Activated naive CD4-positive, alpha-beta T cell treated with anti-CD3 and anti-CD28 coated beads, Interleukin-2, amount 50 U/mL, for 16 hours (primary cell): ENCODE results near the gene ZFYVE1.

Source experiments
- DNase-seq: peaks from one replicate; pipeline ENCODE4 v3.0.0-alpha.2; 2020

Gene ZFYVE1

DNA sequence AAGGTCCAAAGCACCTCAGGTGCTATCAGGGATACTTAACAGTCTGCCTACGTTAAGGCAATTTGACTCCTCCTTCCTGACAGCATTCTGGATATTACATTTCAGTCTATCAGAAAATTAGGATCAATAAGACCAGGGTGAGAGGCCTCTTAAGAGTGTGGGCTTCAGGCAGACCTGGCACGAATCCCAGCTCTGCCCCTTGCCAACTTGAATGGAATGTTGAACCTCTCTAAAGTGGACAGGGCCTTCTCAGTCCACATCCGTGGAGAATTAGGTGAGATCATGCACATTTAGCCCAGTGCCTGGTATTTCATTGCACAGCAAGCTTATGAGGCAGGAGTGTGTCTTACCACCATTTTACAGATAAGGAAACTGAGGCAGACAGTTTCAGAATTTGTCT, 74.7 kb downstream of the ZFYVE1 start:
- no peak for DNase-seq

DNA sequence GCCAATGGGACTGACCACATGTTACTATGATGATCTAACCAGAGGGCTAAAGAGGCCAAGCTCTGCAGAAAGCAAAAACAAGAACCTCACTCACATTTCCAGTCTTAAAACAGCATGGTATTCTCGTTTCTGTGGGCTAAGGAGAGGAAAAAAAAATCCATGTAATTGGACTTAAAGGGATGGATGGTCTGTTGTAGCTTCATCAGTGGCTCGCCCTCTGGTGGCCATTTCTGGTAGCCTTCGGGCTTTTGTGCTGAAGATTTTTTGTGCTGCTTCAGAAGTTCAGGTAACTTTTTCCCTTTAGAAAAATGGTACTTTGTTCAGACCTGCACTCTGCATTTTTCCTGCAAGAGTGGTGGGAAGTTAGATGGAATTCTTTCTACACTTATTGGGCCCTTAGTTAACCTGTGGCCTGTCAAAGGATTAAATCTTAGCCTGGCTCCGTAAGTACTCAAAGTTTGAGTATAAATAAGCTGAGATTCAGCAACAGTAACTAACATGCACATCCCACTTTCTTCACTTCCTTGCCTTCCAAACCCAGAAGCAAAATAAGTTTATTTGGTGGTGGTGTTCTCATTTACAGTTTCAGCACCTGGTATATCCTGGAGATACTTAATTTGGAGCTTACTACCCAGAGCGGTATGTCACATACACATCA, 78.3 kb downstream of the ZFYVE1 start:
- DNase-seq, result peak; percentile 68

DNA sequence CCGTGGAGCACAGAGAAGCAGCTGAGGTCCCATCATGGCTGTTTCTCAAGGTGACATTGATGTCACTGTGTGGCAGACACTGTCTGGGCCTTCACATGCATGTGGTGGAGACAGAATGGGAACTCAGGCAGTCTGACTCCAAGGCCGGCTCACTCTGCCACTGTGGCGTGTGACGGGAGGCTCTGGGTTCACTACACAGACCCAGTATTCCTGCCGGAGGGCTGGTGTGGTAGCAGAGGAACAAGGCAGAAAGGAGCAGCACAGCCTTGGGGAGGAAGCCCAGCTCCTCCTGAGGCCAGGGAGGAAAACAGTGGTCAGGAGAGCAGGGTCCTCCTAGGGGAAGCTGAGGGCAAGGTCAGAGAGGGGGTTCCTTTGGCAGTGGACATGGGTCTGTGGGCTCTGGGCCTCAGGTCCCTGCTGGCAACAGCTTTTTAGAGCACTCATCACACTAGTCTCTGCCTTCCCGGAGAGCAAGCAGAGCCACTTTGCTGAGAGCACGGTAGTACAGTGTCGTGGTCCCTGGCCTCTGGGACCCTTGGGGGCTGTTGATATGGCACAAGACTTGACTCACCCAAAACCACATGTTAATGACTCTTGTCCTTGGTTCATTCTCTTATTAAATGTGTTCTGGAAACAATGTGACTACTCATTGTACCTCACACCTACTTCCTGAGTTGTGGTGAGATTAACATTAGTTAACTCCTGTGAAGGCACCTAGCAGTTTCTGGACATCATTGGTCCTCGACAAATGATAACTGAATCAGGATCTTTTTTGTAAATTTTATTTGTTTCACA, 79.3 kb downstream of the ZFYVE1 start:
- DNase-seq, result no peak

DNA sequence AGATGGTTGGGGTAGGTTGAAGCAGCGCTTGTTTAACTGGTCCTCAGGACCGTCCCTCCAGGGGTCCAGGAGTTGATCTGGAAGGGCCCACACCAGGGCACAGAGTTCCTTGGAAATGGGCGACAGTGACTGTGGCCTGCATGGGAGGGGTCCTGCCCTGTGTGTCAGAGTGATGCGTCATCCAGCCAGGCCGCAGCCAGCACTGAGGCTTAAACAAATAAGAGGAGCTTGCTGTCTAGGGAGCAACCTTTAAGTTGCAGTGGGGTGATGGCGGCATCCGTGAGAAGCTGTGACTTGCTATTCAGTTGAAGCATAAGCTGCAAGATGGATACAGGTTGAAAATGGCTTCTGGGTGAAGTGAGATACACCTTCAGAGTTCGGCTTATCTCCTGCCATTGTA, 80.4 kb downstream of the ZFYVE1 start:
- no peak for DNase-seq

DNA sequence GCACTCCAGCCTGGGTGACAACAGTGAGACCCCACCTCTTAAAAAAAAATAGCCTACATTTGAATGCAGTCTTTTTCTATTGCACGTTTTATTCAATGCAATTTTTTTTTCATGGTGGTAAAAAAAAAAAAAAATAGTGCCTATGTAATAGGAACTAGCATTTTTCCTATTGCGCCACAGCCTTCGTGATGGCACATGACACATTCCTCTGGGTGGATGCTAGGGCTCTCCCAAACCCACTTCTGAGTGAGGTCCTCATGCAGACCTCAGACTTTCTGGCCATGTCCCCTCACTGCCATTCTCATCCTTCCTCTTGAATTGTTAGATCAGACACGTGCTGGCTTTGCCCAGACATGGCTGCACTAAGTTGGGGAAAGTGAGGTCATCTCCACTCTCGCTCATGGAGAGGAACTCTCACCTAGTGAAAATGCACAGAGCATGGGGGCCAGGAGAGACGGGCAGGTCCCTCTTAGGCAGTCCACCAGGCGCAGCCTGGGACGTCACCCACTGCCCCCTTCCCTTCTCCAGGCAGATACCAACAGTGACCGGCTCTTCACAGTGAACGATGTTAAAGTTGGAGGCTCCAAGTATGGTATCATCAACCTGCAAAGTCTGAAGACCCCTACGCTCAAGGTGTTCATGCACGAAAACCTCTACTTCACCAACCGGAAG, 81.4 kb downstream of the ZFYVE1 start:
- DNase-seq, result no peak

DNA sequence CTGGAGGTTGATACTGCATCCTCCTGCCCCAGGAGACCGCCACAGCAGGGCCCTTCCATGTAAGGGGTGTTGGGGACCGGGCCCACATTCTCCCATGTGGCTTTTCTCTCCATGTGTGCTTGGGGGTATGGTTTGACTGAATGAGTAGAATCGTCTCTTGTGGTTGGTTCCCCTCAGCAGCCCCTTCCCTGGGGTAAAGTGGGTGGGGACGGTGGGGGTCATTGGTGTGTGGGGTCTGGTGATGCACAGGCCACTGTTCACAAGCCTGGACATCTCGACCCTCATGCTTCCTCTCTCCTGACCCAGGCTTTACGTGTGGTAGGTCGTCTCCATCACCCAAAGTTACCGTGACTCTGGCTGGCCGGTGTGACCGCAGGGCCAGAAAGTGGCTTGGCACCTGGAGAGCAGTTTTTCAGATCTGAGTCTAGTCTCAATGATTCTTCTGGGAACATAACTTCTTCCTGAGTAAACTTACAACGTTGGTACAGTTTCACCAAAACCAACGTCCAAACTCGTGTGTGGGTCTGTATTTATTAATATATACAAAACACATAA, 83.0 kb downstream of the ZFYVE1 start:
- DNase-seq, result no peak

DNA sequence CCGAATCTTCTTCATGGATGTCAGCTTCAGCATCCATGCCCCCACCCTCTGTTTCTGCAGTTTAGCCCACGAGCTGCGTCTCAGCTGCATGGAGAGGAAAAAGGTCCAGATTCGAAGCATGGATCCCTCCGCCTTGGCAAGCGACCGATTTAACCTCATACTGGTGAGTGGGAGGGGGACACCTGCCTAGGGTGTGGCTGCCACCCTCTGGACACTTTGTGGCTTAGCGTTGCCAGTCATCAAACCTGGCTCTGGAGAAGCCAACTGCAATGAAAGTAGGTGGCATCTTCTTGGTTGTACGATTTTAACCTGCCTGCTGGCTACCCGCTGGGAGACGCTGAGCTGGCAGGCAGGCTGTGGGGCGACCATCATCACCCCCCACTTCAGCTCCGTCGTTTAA, 84.0 kb downstream of the ZFYVE1 start:
- DNase-seq, result no peak

DNA sequence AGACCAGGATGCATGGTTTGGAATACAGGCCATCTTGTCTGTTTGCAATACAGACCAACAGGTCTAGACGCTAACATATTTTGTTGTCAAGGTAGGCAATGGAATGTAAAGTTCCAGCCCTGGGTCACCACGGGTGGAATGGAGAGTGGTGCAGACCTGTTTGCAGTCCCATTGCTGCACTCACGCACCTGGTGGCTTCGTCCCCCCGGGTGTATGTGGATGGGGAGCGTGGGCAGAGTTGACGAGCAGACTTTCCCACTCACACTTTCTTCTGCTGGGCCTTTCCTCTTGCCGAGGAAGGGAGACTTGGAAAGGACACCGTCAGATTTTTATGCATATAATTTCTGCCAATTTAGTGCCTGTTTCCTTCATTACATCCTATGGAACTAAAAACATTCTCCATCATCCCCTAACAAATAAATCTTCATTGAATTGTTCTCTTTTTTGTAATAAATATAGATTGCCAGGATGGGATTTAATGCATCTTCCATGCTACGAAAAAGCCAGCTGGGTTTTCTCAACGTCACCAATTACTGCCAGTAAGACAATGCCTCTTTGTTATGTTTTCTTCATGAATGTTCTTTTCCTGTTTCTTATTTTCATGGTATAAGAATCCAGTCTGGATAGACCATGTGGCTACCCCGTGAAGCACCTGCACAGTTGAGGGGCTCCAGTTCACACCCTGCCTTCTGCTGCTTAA, 85.5 kb downstream of the ZFYVE1 start:
- DNase-seq, result no peak

DNA sequence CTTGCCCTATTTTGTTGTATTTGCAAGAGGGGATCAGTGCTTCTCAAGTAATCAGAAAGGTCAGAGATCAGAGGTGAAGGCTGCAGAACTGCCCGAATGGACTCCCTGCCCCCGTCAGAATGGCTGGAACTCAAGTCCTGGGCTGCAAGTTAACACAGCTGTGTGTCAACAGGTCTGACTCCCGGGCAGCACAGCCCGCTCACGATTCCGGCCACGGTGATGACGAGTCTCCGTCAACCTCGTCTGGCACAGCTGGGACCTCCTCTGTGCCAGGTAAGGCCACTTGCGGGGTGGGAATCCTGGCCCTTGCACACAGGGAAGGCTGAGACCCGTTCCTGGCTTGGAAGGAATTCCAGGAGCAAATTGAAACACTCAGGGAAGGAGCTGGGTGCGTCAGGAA, 87.3 kb downstream of the ZFYVE1 start:
- DNase-seq, result no peak

DNA sequence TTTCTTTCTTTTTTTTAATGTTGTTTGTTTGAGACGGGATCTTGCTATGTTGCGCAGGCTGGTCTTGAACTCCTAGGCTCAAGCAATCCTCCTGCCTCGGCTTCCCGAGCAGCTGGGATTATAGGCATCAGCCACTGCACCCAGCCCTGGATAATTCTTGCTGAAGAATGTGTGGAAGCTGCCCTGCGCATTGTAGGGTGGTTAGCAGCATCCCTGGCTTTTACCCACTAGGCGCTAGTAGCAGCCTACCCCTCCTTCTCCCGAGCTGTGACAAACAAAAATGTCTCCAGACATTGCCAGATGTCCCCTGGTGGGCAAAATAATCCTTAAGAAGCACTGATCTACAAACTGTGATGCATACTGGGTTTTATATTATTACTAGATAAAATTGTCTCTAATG, 94.0 kb downstream of the ZFYVE1 start:
- DNase-seq, result no peak

DNA sequence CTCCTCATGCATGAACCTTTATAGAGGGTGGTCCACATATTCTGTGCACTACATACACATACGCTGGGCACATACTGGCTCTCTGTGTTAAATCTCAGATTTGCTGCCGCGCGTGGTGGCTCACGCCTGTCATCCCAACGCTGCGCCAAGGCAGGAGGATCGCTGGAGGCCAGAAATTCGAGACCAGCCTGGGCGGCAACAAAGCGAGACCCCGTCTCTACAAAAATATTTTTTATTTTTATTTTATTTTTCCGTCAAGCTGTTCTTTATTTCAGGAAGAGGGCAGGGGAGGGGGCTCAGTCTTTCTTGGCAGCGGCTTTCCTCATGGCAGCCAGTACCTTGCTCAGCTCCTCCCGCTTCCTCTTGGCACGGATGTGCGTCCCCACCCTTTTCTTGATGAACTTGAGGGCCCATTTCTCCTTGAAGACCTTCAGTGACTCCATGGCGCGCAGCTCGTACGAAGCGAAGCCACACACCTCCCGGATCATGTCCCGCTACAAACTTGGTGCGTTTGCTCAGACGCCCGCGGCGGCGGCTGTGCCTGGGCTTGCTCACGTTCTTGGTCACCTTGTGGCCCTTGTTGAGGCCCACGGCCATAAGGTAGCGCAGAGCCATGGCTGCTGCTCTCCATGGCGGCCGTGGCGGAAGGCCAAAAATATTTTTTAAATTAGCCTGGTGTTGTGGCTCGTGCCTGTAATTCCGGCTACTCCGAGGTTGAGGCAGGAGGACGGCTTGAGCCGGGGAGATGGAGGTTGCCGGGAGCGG, 97.4 kb downstream of the ZFYVE1 start:
- DNase-seq, result no peak

DNA sequence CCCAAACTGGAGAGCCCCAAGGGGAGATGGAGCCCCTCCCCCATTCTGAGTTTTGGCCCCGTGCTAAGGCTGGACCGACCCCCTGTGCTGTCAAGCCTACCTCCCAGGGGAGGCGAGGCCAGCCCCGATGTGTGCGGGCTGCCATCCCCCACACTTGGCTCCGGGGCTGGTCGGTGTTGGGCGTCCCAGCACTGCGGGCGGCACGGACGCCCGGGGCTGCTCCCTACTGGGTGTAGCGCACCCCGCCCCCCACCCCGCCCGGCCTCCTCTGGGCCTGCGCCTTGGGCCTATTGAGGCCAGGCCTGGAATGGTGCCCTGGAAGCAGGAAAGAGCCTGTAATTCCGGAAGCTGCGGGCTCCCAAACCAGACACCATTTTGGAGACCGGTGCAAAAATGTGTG, 98.0 kb downstream of the ZFYVE1 start:
- DNase-seq, result no peak

DNA sequence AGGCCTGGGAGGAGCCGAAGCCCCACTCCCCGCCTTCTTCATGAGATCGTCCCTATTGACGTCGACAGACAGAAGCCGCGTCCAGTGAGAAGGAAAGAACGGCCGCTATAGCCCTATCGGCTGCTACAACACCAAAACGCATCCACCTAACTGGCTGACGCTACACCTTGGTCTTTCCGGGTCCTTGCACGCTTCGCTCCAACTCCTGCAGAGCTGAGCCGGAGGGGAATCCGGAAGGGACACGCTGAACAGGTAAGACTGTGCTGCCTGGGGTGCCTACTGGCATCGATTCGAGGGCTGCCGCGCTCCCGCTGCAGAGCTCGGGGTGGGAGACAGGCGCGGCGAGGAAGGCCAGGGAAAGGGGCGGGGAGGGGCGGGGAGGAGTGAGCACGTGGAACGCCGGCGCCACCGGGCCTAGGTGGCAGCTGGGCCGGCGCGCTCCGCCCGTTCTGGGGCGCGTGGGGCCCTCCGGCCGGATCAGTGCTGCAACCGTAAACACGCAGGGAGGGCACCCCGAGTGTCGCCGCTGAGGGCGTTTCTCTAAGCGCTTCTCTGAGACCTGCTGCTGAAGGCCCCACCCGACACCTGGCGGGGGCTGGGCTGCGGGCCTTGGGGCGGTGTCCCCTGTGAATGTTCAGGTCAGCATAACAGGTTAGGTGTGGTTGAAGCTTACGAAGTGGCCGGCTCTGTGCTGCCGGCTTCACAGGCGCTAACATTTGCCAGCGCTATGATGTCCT, 100.4 kb downstream of the ZFYVE1 start, which contains the start of gene DCAF4:
DCAF4 (plus strand) TSS at position 173 of the 737 bp plus-strand sequence. CDS start 11,515 bp downstream, outside the sequence.
- DNase-seq, result peak; percentile 96

DNA sequence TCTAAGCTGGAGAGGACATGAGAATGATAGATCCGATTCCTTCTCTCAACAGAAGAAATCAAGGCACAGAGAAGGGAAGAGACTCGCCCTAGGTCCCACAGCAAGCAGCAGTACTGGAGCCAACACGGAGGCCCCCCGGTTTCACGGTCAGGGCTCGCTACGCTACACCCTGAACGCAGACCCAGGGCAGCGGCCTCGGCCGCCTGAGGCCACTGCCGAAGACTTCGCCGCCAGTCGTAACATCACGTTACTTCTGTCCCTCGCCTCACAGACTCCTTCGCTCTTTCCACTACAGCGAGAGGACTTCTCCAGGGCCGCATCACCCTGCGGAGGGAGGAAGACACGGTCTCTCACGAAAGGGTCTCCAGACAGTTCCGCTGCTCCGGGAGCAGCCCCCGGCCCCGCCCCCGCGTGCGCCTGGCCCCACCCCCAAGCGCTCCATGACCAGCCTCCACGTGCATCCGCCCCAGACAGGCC, 101.1 kb downstream of the ZFYVE1 start:
- no peak for DNase-seq

DNA sequence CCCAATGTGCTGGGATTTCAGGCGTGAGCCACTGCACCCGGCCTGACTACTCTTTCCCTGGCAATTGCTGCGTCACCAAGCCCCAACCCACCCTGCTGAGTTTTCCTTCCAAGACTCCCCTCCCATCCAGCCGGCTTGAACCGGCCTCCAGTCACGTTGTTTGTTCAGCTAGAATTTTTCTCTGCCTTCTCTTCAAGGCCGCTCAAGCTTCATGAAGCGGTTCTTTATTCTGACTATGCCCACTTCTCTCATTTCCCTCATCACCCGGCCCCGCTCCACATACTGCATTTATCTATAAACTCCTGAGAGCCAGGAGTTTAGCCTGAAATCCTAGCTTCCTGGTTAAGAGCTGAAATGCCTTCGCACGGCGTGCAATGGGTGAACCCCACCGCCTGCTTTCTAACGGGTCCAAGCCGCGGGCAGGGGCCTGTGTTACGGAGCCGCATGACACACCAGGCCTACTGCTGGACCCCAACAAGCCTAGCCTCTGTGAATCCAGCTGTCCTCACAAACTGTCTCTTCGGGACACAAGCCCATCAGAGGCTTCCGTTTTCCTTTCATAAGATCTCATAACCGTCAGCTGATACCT, 101.6 kb downstream of the ZFYVE1 start:
- no peak for DNase-seq

DNA sequence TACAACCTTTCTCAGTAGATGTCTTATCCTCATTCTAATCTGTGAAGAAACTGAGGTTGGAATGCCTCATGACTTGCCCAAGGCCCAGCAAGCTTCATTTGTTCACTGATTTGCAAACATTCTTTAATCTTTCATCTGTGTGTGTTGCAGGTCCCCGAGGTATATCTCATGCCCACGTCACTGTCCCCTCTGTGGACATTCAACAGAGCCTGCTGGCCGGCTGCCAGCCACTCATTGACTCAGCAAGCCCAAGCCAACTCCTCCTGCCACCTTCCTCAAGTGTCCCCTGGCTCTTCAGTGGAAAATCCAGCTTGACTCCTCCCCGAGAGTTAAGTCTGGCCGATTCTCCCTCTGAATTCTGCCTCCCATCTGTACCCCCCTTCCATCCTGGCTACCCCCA, 102.6 kb downstream of the ZFYVE1 start:
- no peak for DNase-seq

DNA sequence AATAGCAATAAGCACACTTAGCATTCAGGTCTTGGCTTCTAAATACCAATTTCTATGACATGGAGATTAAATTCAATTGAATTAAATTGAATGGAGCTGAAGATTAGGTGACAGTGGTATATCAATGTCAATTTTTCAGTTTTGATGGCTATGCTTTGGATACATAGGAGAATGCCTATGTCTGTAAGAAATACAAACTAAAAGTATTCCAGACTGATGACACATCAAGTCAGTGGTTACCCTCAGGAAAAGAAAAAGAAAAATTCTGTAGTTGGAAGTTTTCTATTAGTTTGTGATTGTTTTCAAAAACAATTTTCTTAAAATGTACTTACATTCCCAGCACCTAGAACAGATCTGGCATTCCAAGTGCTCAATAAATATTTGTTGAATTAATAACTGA, 105.5 kb downstream of the ZFYVE1 start:
- no peak for DNase-seq

DNA sequence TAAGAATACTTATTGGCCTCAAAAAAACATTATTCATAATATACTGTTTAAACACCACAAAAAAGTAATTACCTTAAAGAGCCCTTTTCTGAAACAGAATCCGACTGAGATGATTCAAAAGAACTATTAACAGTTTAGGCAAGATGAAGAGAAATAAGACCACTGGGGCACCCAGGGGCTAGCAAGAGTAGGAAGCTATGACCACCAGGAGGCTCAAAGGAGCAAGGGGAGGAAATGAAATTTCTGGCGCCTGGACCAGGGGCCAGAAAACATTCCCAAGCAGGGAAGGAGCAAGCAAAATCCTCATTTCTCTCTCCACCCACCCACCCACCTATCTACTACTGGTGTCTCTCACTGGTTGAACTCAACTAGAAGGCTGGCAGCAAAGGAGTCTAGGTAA, 106.9 kb downstream of the ZFYVE1 start:
- DNase-seq, result no peak
